Neuronal stem cell (in vitro differentiated cells): ENCODE results near the gene SCRG1.

Experiments
- DNase-seq: peaks from one replicate; pipeline ENCODE4 v3.0.0-alpha.2; 2013; ENCODE audit warnings: low spot score
- H2AFZ ChIP-seq: one replicate; pipeline ENCODE4 v1.6.1; 2013; ENCODE audit warnings: mild to moderate bottlenecking, low read length, inconsistent platforms
- H2AK5ac ChIP-seq: 2 replicates; pipeline ENCODE4 v1.6.1; 2013; ENCODE audit warnings: low read depth, mild to moderate bottlenecking, inconsistent platforms, low read length, moderate library complexity, mixed read lengths
- H2BK120ac ChIP-seq: 2 replicates; pipeline ENCODE4 v1.6.1; 2013; ENCODE audit warnings: low read depth, mild to moderate bottlenecking, inconsistent platforms, low read length, moderate library complexity, mixed read lengths
- H2BK12ac ChIP-seq: one replicate; pipeline ENCODE4 v1.6.1; 2013; ENCODE audit warnings: low read length, inconsistent platforms
- H2BK15ac ChIP-seq: 2 replicates; pipeline ENCODE4 v1.6.1; 2013; ENCODE audit warnings: mild to moderate bottlenecking, low read length, inconsistent platforms, mixed read lengths
- H2BK5ac ChIP-seq: one replicate; pipeline ENCODE4 v1.6.1; 2013; ENCODE audit warnings: inconsistent platforms, mild to moderate bottlenecking, low read length, moderate library complexity
- H3K14ac ChIP-seq: one replicate; pipeline ENCODE4 v1.6.1; 2013; ENCODE audit warnings: low read length, inconsistent platforms
- H3K18ac ChIP-seq: 2 replicates; pipeline ENCODE4 v1.6.1; 2013; ENCODE audit warnings: low read length, inconsistent platforms
- H3K23ac ChIP-seq: 2 replicates; pipeline ENCODE4 v1.6.1; 2013; ENCODE audit warnings: low read depth, mild to moderate bottlenecking, mixed read lengths, low read length, inconsistent platforms; ENCODE audit not compliant: poor library complexity
- H3K27ac ChIP-seq: replicated peaks from 3 replicates; pipeline ENCODE4 v1.5.1; 2013; ENCODE audit warnings: low read length, inconsistent platforms
- H3K27me3 ChIP-seq, 3 experiments: 2 replicates each; pipeline ENCODE4 v1.6.1; 2013; ENCODE audit warnings: low read length in 3 of 3, mild to moderate bottlenecking in 2 of 3, inconsistent platforms in 1 of 3, low read depth in 1 of 3, mixed read lengths in 1 of 3, moderate library complexity in 1 of 3; ENCODE audit not compliant: control insufficient read depth in 3 of 3, insufficient read depth in 3 of 3
- H3K36me3 ChIP-seq, 2 donors: replicated peaks in 1 of 2; 2 replicates each; pipeline ENCODE4 v1.6.1; 2013; ENCODE audit warnings: low read length in 2 of 2; ENCODE audit not compliant: control insufficient read depth in 2 of 2, insufficient read depth in 2 of 2
- H3K4ac ChIP-seq: 2 replicates; pipeline ENCODE4 v1.6.1; 2013; ENCODE audit warnings: inconsistent platforms, mild to moderate bottlenecking, low read length, moderate library complexity
- H3K4me1 ChIP-seq, 2 donors: 1 replicate in 1 of 2; 2 replicates in 1 of 2; pipeline ENCODE4 v1.6.1; 2013; ENCODE audit warnings: low read length in 2 of 2, low read depth in 1 of 2; ENCODE audit not compliant: control insufficient read depth in 2 of 2, insufficient read depth in 1 of 2
- H3K4me2 ChIP-seq: one replicate; pipeline ENCODE4 v1.6.1; 2013; ENCODE audit warnings: mild to moderate bottlenecking, low read length, inconsistent platforms; ENCODE audit not compliant: insufficient read depth, poor library complexity, severe bottlenecking
- H3K4me3 ChIP-seq, 2 donors: 2 replicates each; pipeline ENCODE4 v1.5.1; 2013; ENCODE audit warnings: low read length in 2 of 2, mild to moderate bottlenecking in 2 of 2, inconsistent platforms in 1 of 2, moderate library complexity in 1 of 2
- H3K79me1 ChIP-seq: one replicate; pipeline ENCODE4 v1.6.1; 2013; ENCODE audit warnings: low read depth, mild to moderate bottlenecking, inconsistent platforms, low read length, moderate library complexity
- H3K9ac ChIP-seq: one replicate; pipeline ENCODE4 v1.6.1; 2013; ENCODE audit warnings: mild to moderate bottlenecking, low read depth, low read length, inconsistent platforms; ENCODE audit not compliant: poor library complexity
- H3K9me3 ChIP-seq, 2 donors: replicated peaks in 1 of 2; 2 replicates each; pipeline versions ENCODE3 to v1.6.1; 2013; ENCODE audit warnings: low read length in 2 of 2, mild to moderate bottlenecking in 2 of 2, inconsistent platforms in 1 of 2, low read depth in 1 of 2, mixed read lengths in 1 of 2, moderate library complexity in 1 of 2; ENCODE audit not compliant: control insufficient read depth in 2 of 2, insufficient read depth in 1 of 2
- H4K8ac ChIP-seq: one replicate; pipeline ENCODE4 v1.6.1; 2013; ENCODE audit warnings: low read depth, mild to moderate bottlenecking, inconsistent platforms, low read length, moderate library complexity
- H4K91ac ChIP-seq: one replicate; pipeline ENCODE4 v1.6.1; 2013; ENCODE audit warnings: low read length, low read depth, mild to moderate bottlenecking, inconsistent platforms; ENCODE audit not compliant: poor library complexity
- WGBS, 2 donors: extraction: QIAGEN DNeasy Blood & Tissue Kit; methylation state at CpG; one replicate each; pipeline ENCODE4 v1.1.7; 2013; ENCODE audit warnings: missing lambda C conversion rate in 2 of 2, mixed read lengths in 1 of 2; ENCODE audit not compliant: insufficient read length in 2 of 2, insufficient replicate concordance in 1 of 2; ENCODE audit errors: extremely low coverage in 2 of 2; 5-methylcytosine and 5-hydroxymethylcytosine counted together

Gene SCRG1

GRCh38 chr4:173434231-173434630, 35.3 kb upstream of the SCRG1 start:
- no peak for DNase-seq
- H3K36me3 ChIP-seq = no peaks in the 10 kb centered on the region
- WGBS, 2 donors = no CpG with 5 or more reads among the region's 7 CpGs

GRCh38 chr4:173433447-173433846, 34.5 kb upstream of the SCRG1 start:
- Histone ChIP-seq H3K79me1 (no peaks in the 10 kb centered on the region), H3K27ac (no peak overlapping the region), H3K9me3 (peaks cover 0 to 2% of the 10 kb centered on the region in 2 donors), H3K9ac (no peak overlapping the region), H3K18ac (no peak overlapping the region), H2AFZ (no peak overlapping the region), H3K4ac (no peak overlapping the region), H4K91ac (no peak overlapping the region), H3K36me3 (no peaks in the 10 kb centered on the region), H2AK5ac (no peak overlapping the region), H2BK12ac (no peak overlapping the region), H3K4me1 (peaks cover 0 to 11% of the 10 kb centered on the region in 2 donors), H2BK5ac (no peak overlapping the region), H4K8ac (no peak overlapping the region), H3K27me3 (no peaks in the 10 kb centered on the region), H2BK15ac (no peak overlapping the region), H3K4me2 (no peak overlapping the region), H3K4me3 (no peak overlapping the region), H2BK120ac (no peak overlapping the region), H3K23ac (no peak overlapping the region), H3K14ac (no peak overlapping the region)
- WGBS, 2 donors = no CpG with 5 or more reads among the region's 3 CpGs
- no peak for DNase-seq

More at GRCh38 chr4:173434231-173434630, 35.3 kb upstream of the SCRG1 start:
- no peak overlapping the region for H3K4me2 ChIP-seq
- H3K14ac ChIP-seq = no peak overlapping the region
- no peak overlapping the region for H3K9ac ChIP-seq
- H3K4ac ChIP-seq = no peak overlapping the region
- H3K4me3 ChIP-seq = no peak overlapping the region
- H4K8ac ChIP-seq = no peak overlapping the region
- peaks cover 0 to 2% of the 10 kb centered on the region in 2 donors for H3K9me3 ChIP-seq
- no peaks in the 10 kb centered on the region for H3K27me3 ChIP-seq
- H3K23ac ChIP-seq = no peak overlapping the region
- H3K18ac ChIP-seq = no peak overlapping the region
- H4K91ac ChIP-seq = no peak overlapping the region
- H2BK12ac ChIP-seq = no peak overlapping the region
- H2BK120ac ChIP-seq = no peak overlapping the region
- H2BK5ac ChIP-seq = no peak overlapping the region
- H2AK5ac ChIP-seq = no peak overlapping the region
- peaks cover 0 to 11% of the 10 kb centered on the region in 2 donors for H3K4me1 ChIP-seq
- H3K79me1 ChIP-seq = no peaks in the 10 kb centered on the region
- H2AFZ ChIP-seq = no peak overlapping the region
- H2BK15ac ChIP-seq = no peak overlapping the region
- no peak overlapping the region for H3K27ac ChIP-seq

GRCh38 chr4:173432430-173432829, 33.5 kb upstream of the SCRG1 start:
- Histone ChIP-seq H3K27ac (no peak overlapping the region), H4K91ac (no peak overlapping the region), H3K79me1 (no peaks in the 10 kb centered on the region), H3K9ac (no peak overlapping the region), H3K36me3 (no peaks in the 10 kb centered on the region), H2BK5ac (no peak overlapping the region), H3K4me2 (no peak overlapping the region), H2BK120ac (no peak overlapping the region), H2AFZ (no peak overlapping the region), H3K9me3 (peaks cover 0 to 2% of the 10 kb centered on the region in 2 donors), H3K23ac (no peak overlapping the region), H3K4me1 (peaks cover 0 to 11% of the 10 kb centered on the region in 2 donors), H3K4me3 (no peak overlapping the region), H3K27me3 (no peaks in the 10 kb centered on the region), H2BK12ac (no peak overlapping the region), H2BK15ac (no peak overlapping the region), H3K4ac (no peak overlapping the region), H3K14ac (no peak overlapping the region), H4K8ac (no peak overlapping the region), H2AK5ac (no peak overlapping the region), H3K18ac (no peak overlapping the region)
- no peak for DNase-seq
- no CpG with 5 or more reads among the region's 5 CpGs for WGBS, 2 donors

GRCh38 chr4:173426064-173426463, 27.1 kb upstream of the SCRG1 start:
- H3K14ac ChIP-seq = no peak overlapping the region
- H2BK12ac ChIP-seq = no peak overlapping the region
- no peak overlapping the region for H2AK5ac ChIP-seq
- H2AFZ ChIP-seq = no peak overlapping the region
- no peak overlapping the region for H3K4ac ChIP-seq
- H4K8ac ChIP-seq = no peak overlapping the region
- H3K18ac ChIP-seq = no peak overlapping the region
- no peak overlapping the region for H3K9ac ChIP-seq
- no peaks in the 10 kb centered on the region for H3K79me1 ChIP-seq
- no peaks in the 10 kb centered on the region for H3K36me3 ChIP-seq
- H3K9me3 ChIP-seq = no peaks in the 10 kb centered on the region
- no peak overlapping the region for H4K91ac ChIP-seq
- no peak overlapping the region for H3K4me2 ChIP-seq
- H3K27ac ChIP-seq = no peak overlapping the region
- no peak overlapping the region for H3K4me3 ChIP-seq
- H2BK15ac ChIP-seq = no peak overlapping the region
- no peak overlapping the region for H3K23ac ChIP-seq
- WGBS, 2 donors = no CpG with 5 or more reads among the region's 2 CpGs
- no peak overlapping the region for H2BK120ac ChIP-seq
- no peak for DNase-seq
- H3K27me3 ChIP-seq = no peaks in the 10 kb centered on the region
- no peak overlapping the region for H2BK5ac ChIP-seq
- no peaks in the 10 kb centered on the region for H3K4me1 ChIP-seq
